Stimulated activated naive CD4-positive, alpha-beta T cell (primary cell): ENCODE measurements around the gene BTRC.

Experiments
- DNase-seq, 6 experiments: peaks; one replicate each; lab custom pipeline; 2025; lab: John Stamatoyannopoulos, UW

BTRC gene

DNA sequence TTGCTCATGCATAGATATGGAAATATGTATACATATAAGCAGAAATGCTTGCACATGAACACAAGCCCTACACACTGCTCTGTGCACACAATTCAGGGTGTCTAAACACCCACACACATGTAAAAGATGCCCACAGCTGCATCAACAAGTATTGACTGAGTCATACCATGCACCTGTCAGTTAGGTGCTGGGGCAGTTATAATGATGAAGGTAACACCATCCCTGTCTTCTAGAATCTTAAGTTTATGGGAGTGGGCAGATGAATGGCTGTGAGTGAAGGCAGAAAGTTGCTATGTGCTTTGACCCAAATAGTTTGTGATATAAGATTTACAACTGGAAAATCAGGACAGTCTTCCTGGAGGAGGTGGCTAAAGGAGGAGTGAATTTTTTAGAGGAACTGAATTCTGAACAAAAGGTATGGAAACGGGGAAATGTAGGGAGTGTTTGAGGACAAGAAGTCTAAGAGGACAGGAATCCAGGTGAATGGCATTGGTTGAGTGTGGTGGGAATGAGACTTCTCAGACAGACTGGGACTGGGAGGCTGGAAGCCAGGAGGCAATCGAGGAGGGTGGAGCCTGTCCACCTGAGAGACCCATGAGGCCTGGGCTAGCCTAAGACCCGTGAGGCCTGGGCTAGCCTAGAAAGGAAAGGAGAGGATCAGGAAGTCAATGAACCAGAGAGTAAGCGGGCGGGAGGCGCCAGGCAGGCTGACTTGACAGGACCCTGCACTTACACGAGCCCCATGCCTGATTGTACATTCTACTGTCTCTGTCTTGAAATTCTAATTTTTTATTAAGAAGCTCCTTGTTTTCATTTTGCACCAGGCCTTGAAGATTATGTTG, 213.4 kb downstream of the BTRC start:
- no peak for DNase-seq

- DNase-seq = no peak
Measured at GRCh38 chr10:101568054-101568745, 214.2 kb downstream of the BTRC start.

DNA sequence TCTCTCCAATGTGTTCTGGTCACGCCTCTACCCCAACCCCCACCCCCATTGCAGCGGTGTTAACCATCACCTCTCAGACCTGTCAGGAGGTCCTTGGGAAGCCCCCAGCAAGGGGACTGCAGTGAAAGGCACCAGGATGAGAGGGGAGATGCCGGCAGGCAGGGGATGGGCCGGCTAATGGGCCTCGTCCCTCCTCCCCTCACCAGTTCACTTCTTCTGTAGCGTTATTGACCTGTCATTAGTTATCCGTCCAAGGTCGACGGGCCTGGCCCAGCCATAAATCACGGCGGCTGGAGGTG, 215.3 kb downstream of the BTRC start:
- no peak for DNase-seq

DNA sequence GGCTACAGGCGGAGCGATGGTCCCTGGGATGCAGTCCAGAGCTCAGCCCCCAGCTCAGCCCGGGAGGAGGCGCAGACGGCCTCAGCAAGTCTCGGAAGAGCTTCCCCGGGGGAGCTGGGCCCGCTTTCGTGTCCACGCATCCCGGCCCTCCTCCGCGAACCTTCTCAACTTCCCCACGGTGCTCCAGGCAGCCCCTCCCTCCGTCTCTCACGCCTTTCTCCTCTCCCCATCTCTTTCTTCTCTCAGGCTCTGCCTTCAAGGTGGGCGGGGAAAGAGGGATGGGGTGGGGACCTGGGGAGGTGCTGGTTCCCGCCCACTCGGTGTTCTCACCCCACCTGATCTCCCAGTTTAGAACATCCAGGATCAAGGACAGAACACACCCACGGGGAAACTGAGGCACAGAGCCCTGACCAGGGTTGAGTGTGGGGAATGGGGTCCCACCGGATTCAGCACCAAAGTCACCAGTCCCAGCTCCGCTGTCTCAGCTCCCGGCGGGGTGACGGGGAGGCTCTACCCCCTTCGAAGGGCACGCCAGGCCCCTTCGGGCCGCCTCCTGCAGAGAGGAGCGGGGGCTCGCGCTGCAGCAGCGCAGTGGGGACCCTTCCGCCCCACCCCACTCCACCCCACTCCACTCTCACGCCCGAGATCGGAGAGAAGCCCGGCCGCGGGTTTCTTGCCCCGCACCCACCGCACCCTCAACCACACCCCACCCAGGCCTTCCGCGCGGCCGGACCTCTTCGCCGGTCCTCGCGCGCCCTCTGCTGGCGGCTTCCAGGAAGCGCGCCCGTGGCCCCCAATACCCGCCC, 215.9 kb downstream of the BTRC start:
- peak; percentile 44 to 82 (median 71) for DNase-seq

DNA sequence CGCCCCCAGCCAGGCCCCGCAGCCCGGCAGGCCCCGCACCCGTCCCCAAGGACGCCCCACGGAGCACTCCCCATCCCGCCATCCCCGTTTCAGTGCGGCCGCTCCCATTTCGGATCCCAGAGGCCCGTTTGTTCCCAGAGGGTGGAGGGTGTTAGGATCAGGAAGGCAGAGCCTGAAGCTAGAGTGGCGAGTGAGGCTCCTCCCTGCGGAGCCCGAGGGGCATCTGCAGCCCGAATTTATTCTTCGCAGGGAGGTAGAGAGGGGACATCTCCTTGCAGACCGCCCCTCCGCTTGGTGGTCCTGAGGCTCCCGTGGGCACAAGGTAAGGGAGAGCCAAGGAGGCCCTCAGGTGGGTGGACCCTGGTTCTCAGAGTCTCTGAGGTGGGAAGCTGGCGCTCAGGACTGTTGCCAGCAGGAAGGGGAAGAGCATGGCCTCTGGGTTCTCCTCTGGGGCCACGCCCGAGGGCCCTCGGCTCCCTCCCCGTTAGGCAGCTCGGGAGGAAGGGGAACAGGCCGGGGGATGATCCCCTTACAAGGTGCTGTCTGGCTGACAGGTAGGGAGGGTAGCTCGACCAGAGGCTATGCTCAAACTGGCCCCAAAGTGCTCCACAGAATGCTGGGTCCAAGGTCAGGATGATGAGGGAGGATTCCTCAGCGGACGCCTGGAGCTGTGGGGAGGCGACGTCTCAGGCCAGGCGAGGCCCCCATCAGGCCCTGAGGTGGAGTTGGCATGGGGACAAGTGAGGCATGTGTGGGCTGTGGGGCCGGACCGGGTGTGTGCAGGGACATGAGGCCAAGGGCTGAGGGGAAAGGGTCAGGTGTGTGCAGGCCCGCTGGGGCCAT, 216.7 kb downstream of the BTRC start:
- DNase-seq = no peak

- DNase-seq = no peak
Measured at GRCh38 chr10:101571271-101571925, 217.4 kb downstream of the BTRC start.

DNA sequence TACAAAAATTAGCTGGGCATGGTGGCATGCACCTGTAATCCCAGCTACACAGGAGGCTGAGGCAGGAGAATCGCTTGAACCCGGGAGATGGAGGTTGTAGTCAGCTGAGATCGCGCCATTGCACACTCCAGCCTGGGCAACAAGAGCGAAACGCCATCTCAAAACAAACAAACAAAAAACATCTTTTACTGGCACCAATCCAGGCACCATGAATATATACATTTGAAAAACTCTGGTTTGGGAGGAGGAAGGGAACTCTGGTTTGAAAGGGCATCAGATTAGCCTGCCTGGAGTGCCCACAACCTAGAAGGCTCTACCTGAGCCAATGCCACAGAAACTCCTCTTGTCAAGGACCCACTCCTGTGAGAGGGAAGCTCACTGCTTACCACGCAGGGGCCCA, 218.2 kb downstream of the BTRC start:
- no peak for DNase-seq

- no peak for DNase-seq
Measured at GRCh38 chr10:101572785-101573184, 218.8 kb downstream of the BTRC start.

DNA sequence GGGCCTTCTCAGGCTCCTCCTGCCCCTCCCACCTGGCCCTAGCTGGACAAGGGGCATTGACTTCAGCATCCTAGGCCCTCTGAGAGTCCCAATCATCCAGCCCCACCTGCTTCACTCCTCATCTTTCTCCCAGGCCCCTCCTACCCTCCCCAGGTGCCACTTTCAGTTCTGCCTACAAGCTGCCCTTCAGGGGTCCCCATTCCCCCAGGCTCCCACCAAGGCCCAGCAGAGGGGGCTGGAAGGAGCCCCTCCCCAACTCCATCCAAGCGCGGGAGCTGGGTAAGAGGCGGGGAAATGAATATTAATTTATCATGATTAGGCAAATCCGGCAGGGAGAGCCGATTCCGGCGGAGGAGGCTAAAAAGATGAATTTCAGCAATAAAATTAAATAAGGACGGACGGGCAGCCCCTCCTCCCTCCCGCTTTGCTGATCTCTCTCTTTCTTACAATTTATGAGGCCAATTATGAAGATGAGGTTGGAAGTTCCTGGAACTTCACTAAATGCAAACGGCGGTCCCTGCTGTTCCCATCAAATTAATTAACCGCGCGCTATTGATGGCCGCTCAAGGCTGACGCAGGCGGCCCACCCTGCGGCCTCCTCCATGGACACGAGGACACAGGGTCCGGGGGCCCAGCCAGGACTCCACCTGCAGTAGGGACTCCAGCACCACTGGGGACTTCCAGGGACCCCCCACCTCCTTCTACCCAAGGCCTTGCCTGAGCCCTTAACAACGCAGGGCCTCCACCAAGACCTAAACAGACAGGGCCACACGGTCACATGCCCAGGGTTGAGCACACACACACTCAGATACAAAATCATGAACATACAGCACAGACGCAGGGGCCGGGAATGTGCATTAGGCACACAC, 220.2 kb downstream of the BTRC start:
- no peak for DNase-seq

DNA sequence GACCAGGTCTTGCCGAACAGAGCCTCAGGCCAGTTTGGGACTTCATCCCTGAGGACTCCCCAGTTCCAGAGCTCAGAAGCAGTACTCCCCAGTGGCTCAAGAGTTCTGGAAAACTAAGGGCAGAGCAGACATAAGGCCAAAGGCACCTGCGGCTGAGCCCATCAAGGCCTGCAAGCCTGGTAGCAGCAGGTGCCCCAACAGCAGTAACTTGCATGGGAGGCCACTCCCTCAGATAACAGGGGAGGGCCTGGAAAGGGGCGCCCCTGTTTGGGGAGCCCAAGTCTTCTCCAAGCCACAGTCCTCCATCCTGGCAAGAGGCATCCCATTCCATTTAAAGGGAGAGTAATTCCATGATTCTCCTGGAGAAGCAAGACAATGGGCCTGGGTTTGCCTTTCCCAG, 221.1 kb downstream of the BTRC start:
- DNase-seq = no peak

DNA sequence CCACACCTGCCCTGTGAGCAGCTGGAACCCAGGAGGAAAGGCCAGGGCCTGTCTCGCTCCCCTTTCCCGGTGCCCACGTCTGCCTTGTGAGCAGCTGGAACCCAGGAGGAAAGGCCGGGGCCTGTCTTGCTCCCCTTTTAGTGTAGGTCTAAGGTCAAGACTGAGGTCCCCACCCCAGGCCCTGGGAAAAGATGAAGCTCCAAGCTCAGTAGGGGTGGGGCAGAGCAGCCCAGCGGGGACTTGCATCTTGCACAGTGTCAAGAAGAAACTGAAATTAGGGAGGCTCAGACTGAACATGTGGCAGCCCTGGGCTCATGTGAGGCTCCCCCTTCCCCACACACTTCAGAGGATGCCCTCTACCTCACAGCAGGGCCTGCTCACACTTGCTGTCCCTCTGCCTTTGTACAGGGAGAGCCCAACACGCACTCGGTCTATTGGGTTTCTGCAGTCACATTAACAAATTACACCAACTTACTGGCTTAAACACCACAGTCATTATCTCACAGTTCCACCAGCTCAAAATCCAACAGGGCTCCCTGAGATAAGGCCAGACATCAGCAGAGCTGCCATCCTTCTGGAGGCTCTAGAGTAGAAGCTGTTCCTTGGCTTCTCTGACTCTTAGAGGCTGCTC, 221.7 kb downstream of the BTRC start:
- no peak for DNase-seq

- DNase-seq = no peak
Measured at GRCh38 chr10:101576211-101576863, 222.4 kb downstream of the BTRC start.

- DNase-seq = no peak
Measured at GRCh38 chr10:101577121-101577871, 223.3 kb downstream of the BTRC start.

DNA sequence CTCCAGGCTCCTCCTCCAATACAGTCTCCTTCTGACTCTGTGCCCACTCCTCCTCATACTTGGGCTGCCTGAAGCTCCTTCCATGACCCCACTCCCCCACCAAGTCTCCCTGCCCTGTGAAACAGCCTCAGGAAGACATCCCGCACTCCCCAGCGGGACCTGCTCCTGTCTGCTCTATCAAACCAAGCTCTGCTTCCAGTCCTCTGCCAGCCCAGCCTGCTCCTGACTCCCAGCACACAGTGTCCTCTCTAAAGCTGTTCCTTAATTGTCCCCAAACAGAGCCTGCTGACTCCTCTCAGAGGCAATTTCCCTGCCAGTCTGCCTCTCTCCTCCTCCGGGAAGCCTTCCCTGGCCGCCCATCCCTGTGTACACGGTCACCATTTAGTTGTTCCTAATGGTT, 224.2 kb downstream of the BTRC start:
- no peak for DNase-seq

DNA sequence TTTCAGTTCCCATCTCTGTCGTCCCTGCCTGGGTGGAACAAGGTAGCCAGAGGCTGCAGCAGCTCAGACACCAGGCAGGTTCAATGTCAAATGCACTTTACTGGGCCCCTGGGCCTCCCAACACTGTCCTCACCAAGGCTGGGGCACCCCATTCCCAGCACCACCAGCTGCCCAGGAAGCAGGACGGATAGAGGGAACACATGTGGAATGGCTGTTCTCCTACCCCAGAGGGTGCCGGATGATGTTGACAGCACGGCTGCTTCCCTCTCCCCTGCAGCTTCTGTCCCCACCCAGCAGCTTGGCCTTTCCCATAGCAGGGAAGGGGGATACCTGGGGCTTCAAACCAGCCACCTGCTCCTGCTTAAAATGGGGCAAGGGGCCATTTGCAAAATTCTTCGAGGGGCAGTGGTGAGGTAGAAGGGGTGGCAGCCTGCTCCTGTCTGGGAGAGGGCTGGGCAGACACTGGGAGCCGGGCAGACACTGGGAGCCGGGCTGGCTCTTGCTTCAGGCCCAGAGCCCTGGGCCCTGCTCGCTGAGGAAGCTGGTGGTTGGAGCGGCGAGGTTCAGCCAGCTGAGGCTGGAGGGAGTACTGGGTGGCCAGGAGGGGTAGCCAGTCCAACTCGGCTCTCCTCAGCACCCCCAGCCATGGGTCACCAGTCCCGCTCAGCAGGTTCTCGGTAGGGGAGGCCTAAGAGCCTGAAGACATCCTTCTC, 225.0 kb downstream of the BTRC start:
- no peak for DNase-seq

DNA sequence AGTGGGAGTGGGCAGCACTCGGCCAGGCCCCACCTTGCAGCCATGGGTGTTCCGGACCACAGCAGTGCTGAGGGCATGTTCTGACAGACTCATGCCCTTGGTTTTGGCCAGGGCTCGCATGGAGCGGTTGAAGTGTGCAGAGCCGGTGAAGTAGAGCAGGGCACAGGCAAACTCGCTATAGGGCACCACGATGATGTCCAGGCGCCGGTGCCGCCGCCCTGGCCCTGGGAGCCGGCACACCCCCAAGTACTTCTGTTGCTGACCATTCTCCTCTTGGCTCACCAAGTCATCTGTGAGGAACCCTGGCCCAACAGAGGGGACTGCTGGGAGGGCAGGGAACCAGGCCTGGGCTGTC, 225.5 kb downstream of the BTRC start:
- DNase-seq = no peak

- no peak for DNase-seq
Measured at GRCh38 chr10:101580486-101581399, 226.8 kb downstream of the BTRC start.
